Retinal pigment epithelial cell (primary cell): Measurements from ENCODE around the gene CDKN2B-AS1.

Source experiments
- DNase-seq: peaks from one replicate; pipeline ENCODE4 v3.0.0-alpha.2; 2010; ENCODE audit warnings: low read depth
- H3K4me3 ChIP-seq: 2 replicates; pipeline ENCODE4 v1.5.1; 2011; ENCODE audit warnings: mild to moderate bottlenecking, low read length, control low read depth, moderate library complexity
- CTCF ChIP-seq: conservative IDR thresholded peaks from 2 replicates; pipeline ENCODE4 v1.5.1; 2011; ENCODE audit warnings: low read depth, low read length, control low read depth, inconsistent platforms

The CDKN2B-AS1 gene

GRCh38 chr9:21996858-21997257, 2.3 kb downstream of the CDKN2B-AS1 start:
- no peak for DNase-seq
- TF ChIP-seq CTCF, result no peak
- peak overlapping the region; percentile 75 for H3K4me3 ChIP-seq

- no peak for DNase-seq
- H3K4me3 ChIP-seq, result no peak overlapping the region
- TF ChIP-seq CTCF, result no peak
These were observed 2.9 kb downstream of the CDKN2B-AS1 start for GRCh38 chr9:21997480-21997879.

GRCh38 chr9:21998026-21998425, 3.4 kb downstream of the CDKN2B-AS1 start:
- H3K4me3 ChIP-seq, result no peak overlapping the region
- no peak for DNase-seq
- TF ChIP-seq CTCF, result no peak

- no peak for TF ChIP-seq CTCF
- no peak for DNase-seq
- H3K4me3 ChIP-seq, result no peak overlapping the region
These were observed 7.4 kb downstream of the CDKN2B-AS1 start for GRCh38 chr9:22002038-22002437.

GRCh38 chr9:22005021-22005701, 10.6 kb downstream of the CDKN2B-AS1 start:
- peak overlapping the region; percentile 74 for H3K4me3 ChIP-seq
- DNase-seq, result no peak
- peak; percentile 32 for TF ChIP-seq CTCF

GRCh38 chr9:22005702-22006606, 11.4 kb downstream of the CDKN2B-AS1 start:
- DNase-seq, result no peak
- H3K4me3 ChIP-seq, result peak overlapping the region; percentile 74
- TF ChIP-seq CTCF, result no peak
